Smooth muscle cell (in vitro differentiated cells): Measurements from ENCODE around the gene AFF2. TPM values are rescaled to one million over a fixed set of nuclear protein-coding genes. Genes with fewer than 3 reads are reported as not detected.

Experiments
- DNase-seq: peaks from one replicate; lab custom pipeline; 2025; ENCODE audit not compliant: unreplicated experiment; lab: John Stamatoyannopoulos, UW
- H2AFZ ChIP-seq: fragments of 200-600 bp; sonication (generic); 2 replicates; pipeline ENCODE4 v1.6.0; 2016; ENCODE audit warnings: antibody characterized with exemption, low read depth, mild to moderate bottlenecking
- H3F3A ChIP-seq: fragments of 200-600 bp; sonication (generic); 2 replicates; pipeline ENCODE4 v1.6.0; 2017; ENCODE audit warnings: antibody characterized with exemption, low read depth
- H3K27ac ChIP-seq: fragments of 200-600 bp; sonication (generic); 2 replicates; pipeline ENCODE4 v1.5.1; 2016; ENCODE audit warnings: low read depth, mild to moderate bottlenecking
- H3K27me3 ChIP-seq: fragments of 200-600 bp; sonication (generic); 2 replicates; pipeline ENCODE4 v1.6.1; 2016; ENCODE audit warnings: low read depth, mild to moderate bottlenecking
- H3K36me3 ChIP-seq: fragments of 200-600 bp; sonication (generic); 2 replicates; pipeline ENCODE4 v1.5.1; 2016; ENCODE audit warnings: low read depth
- H3K4me1 ChIP-seq: fragments of 200-600 bp; sonication (generic); 2 replicates; pipeline ENCODE4 v1.5.1; 2016; ENCODE audit warnings: low read depth
- H3K4me2 ChIP-seq: fragments of 200-600 bp; sonication (generic); 2 replicates; pipeline ENCODE4 v1.6.0; 2016; ENCODE audit warnings: mild to moderate bottlenecking
- H3K4me3 ChIP-seq: fragments of 200-600 bp; sonication (generic); 2 replicates; pipeline ENCODE4 v1.5.1; 2016; ENCODE audit warnings: mild to moderate bottlenecking
- H3K79me2 ChIP-seq: fragments of 200-600 bp; sonication (generic); 2 replicates; pipeline ENCODE4 v1.6.0; 2016; ENCODE audit warnings: low read depth, mild to moderate bottlenecking
- H3K9ac ChIP-seq: fragments of 200-600 bp; sonication (generic); 2 replicates; pipeline ENCODE4 v1.6.0; 2016; ENCODE audit warnings: low read depth
- H3K9me3 ChIP-seq: fragments of 200-600 bp; sonication (generic); replicated peaks from 2 replicates; pipeline ENCODE4 v1.5.1; 2016; ENCODE audit warnings: low read depth
- H4K20me1 ChIP-seq: fragments of 200-600 bp; sonication (generic); 2 replicates; pipeline ENCODE4 v1.6.0; 2016; ENCODE audit warnings: low read depth
- WGBS: methylation state at CpG from one replicate; pipeline ENCODE4 v1.1.7; 2016; ENCODE audit warnings: low lambda C conversion rate; 5-methylcytosine and 5-hydroxymethylcytosine counted together
- polyA plus RNA-seq: library from polyadenylated mRNA; unstranded; fragments of >200 nt; fragmentation: Nextera tagmentation; extraction: Ambion mirVana; gene quantifications from 2 replicates; pipeline ENCODE4 v1.2.1, GENCODE V29; 2016
- total RNA-seq: library from RNA; depleted of rRNA; stranded (reverse); fragments of >200 nt; gene quantifications from 2 replicates; pipeline ENCODE4 v1.2.3, GENCODE V29; 2014
- TF ChIP-seq, protein P1 (sequence below): fragments of 200-600 bp; sonication (generic); IDR thresholded peaks from 2 replicates; pipeline ENCODE4 v1.5.1; 2017; ENCODE audit warnings: borderline replicate concordance, mild to moderate bottlenecking, antibody characterized with exemption; ENCODE audit not compliant: insufficient read depth, poor library complexity, severe bottlenecking

Gene AFF2
- total and polyA plus RNA-seq, 2 experiments from 2014 or later, result 0.57 to 3.6 TPM

DNA sequence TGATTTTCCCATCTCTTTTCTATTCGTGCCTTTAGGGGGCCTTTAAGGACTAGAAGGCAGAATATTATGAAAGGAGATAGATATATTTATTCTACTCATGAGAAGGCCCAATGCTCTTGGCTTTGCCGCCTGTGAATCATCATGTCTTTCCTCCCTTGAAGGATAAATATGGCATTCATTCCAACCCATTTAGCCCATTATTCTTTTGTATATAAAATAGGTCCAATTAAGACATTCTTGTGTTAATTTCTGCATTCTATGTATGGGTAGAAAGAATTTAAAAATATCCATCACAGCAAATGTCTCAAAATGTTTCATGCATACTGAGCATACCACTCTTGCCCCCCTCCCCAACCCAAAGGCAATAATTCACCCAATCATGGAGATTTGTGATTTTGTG is 115.1 kb downstream of the AFF2 start:
- 71% methylated on average over 2 of the region's 2 CpGs for WGBS
- no peaks in the 10 kb centered on the region for H3K9me3 ChIP-seq
- H3F3A ChIP-seq, result no peaks in the 10 kb centered on the region
- TF ChIP-seq, protein P1, sequence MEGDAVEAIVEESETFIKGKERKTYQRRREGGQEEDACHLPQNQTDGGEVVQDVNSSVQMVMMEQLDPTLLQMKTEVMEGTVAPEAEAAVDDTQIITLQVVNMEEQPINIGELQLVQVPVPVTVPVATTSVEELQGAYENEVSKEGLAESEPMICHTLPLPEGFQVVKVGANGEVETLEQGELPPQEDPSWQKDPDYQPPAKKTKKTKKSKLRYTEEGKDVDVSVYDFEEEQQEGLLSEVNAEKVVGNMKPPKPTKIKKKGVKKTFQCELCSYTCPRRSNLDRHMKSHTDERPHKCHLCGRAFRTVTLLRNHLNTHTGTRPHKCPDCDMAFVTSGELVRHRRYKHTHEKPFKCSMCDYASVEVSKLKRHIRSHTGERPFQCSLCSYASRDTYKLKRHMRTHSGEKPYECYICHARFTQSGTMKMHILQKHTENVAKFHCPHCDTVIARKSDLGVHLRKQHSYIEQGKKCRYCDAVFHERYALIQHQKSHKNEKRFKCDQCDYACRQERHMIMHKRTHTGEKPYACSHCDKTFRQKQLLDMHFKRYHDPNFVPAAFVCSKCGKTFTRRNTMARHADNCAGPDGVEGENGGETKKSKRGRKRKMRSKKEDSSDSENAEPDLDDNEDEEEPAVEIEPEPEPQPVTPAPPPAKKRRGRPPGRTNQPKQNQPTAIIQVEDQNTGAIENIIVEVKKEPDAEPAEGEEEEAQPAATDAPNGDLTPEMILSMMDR, result no peak
- H3K4me3 ChIP-seq, result no peak overlapping the region
- H3K79me2 ChIP-seq, result no peaks in the 10 kb centered on the region
- H3K4me1 ChIP-seq, result no peaks in the 10 kb centered on the region
- H3K4me2 ChIP-seq, result no peak overlapping the region
- H3K9ac ChIP-seq, result no peak overlapping the region
- no peak overlapping the region for H3K27ac ChIP-seq
- no peaks in the 10 kb centered on the region for H3K27me3 ChIP-seq
- no peaks in the 10 kb centered on the region for H4K20me1 ChIP-seq
- H3K36me3 ChIP-seq, result no peaks in the 10 kb centered on the region
- DNase-seq, result no peak
- no peak overlapping the region for H2AFZ ChIP-seq

DNA sequence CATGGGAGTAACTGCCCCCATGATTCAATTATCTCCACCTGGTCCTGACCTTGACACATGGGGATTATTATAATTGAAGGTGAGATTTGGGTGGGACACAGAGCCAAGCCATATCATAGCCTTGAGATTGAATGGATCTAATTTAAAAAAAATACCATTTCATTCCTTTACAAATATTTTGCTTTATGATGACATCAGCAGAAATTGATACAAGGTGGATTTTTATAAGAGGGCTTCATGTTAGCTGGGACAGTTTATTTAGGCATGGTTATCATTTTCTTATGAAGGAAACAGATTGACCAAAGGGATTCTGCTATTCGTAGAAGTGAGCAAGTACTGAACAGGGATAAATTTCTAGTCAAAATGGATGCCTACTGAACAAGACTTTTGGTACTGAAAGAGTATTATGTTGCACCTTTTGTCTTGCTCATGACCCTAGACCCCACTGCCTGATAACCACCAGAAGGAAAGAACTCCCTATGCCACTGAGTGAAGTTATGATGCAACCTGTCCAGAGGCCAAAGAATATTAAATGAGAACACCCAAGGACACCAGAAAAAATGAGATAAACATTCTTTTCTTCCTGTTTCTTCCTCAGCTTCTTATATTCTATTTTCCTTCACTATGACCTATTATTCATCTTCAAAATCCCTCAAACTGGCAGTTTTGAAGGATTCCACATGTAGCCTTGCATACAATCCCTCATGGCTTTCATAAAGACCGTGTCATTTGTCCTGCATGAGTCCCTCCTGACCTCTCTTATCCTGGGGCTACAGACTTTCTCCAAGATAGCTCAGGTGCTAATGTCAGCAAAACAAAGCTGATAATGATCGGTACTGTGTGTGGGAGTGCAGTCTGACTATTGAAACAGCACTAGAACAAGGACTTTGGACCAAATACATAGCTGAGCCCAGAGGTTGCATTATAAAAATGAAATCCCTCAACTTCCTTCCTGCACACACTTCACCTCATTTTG is 118.3 kb downstream of the AFF2 start:
- no peak overlapping the region for H3K4me3 ChIP-seq
- no peak overlapping the region for H2AFZ ChIP-seq
- no peaks in the 10 kb centered on the region for H3K9me3 ChIP-seq
- H4K20me1 ChIP-seq, result no peaks in the 10 kb centered on the region
- no peak overlapping the region for H3K9ac ChIP-seq
- TF ChIP-seq, protein P1, result no peak
- no peak overlapping the region for H3K27ac ChIP-seq
- DNase-seq, result no peak
- no peaks in the 10 kb centered on the region for H3K36me3 ChIP-seq
- H3K79me2 ChIP-seq, result no peaks in the 10 kb centered on the region
- WGBS, result 59% methylated on average over 3 of the region's 3 CpGs
- no peaks in the 10 kb centered on the region for H3F3A ChIP-seq
- no peaks in the 10 kb centered on the region for H3K4me1 ChIP-seq
- no peak overlapping the region for H3K4me2 ChIP-seq
- H3K27me3 ChIP-seq, result no peaks in the 10 kb centered on the region

DNA sequence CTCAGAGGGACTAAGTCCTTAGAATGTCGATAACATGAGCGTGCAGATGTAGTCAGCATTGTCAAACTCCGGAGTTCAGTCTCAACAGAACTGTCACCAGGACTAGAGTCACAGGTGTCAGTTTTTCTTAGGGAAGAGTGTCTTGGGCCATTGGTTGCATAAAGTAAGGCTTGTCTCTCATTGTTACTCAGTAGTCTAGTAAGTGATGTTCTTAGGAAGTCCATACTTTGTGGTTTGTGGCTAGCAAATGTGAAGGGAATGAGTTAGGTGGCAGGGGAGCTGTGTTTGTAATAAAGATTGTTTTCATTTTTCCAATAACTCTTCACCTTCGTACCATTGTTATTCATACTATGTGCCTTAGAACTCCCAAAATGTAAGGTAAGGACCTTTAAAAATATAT is 119.6 kb downstream of the AFF2 start:
- Histone ChIP-seq H3K27me3 (no peaks in the 10 kb centered on the region), H3K27ac (no peak overlapping the region), H3K79me2 (no peaks in the 10 kb centered on the region), H3K9ac (no peak overlapping the region), H3K4me3 (no peak overlapping the region), H2AFZ (no peak overlapping the region), H4K20me1 (no peaks in the 10 kb centered on the region), H3F3A (no peaks in the 10 kb centered on the region), H3K36me3 (no peaks in the 10 kb centered on the region), H3K9me3 (no peaks in the 10 kb centered on the region), H3K4me2 (no peak overlapping the region), H3K4me1 (no peaks in the 10 kb centered on the region)
- DNase-seq, result no peak
- TF ChIP-seq, protein P1, result no peak
- WGBS, result 85% methylated on average over 4 of the region's 4 CpGs
